Progenitor cell of endocrine pancreas (in vitro differentiated cells): ENCODE measurements around the gene CLCN7. TPM values are rescaled to one million over a fixed set of nuclear protein-coding genes. Genes with fewer than 3 reads are reported as not detected.

ENCODE experiments used
- DNase-seq: peaks from one replicate; pipeline ENCODE4 v3.0.0; 2021; ENCODE audit warnings: low spot score; ENCODE audit not compliant: unreplicated experiment
- H3K27ac Mint-ChIP-seq: 2 replicates; pipeline ENCODE4 v1.8.0; 2021; ENCODE audit warnings: mild to moderate bottlenecking, moderate library complexity, mixed read lengths
- H3K27me3 Mint-ChIP-seq: 2 replicates; pipeline ENCODE4 v1.8.0; 2021; ENCODE audit warnings: mixed read lengths
- H3K36me3 Mint-ChIP-seq: 2 replicates; pipeline ENCODE4 v1.8.0; 2022; ENCODE audit warnings: mixed read lengths; ENCODE audit not compliant: insufficient read depth
- H3K4me1 Mint-ChIP-seq: 2 replicates; pipeline ENCODE4 v1.8.0; 2021; ENCODE audit warnings: low read depth, mixed read lengths
- H3K4me3 Mint-ChIP-seq: 2 replicates; pipeline ENCODE4 v1.8.0; 2021; ENCODE audit warnings: low read depth, mild to moderate bottlenecking, moderate library complexity, mixed read lengths
- H3K9me3 Mint-ChIP-seq: 2 replicates; pipeline ENCODE4 v1.8.0; 2021; ENCODE audit warnings: low read depth, mixed read lengths
- CTCF ChIP-seq: fragments of 200-600 bp; sonication (generic); IDR thresholded peaks from one replicate; pipeline ENCODE4 v1.5.0; 2021; ENCODE audit warnings: antibody characterized with exemption, mild to moderate bottlenecking; ENCODE audit not compliant: unreplicated experiment
- total RNA-seq: library from RNA; stranded (reverse); gene quantifications from 2 replicates; pipeline ENCODE4 v1.2.1, GENCODE V29; 2021

CLCN7 gene
- total RNA-seq, 1 donor from 2014 or later: 89.4 TPM

DNA sequence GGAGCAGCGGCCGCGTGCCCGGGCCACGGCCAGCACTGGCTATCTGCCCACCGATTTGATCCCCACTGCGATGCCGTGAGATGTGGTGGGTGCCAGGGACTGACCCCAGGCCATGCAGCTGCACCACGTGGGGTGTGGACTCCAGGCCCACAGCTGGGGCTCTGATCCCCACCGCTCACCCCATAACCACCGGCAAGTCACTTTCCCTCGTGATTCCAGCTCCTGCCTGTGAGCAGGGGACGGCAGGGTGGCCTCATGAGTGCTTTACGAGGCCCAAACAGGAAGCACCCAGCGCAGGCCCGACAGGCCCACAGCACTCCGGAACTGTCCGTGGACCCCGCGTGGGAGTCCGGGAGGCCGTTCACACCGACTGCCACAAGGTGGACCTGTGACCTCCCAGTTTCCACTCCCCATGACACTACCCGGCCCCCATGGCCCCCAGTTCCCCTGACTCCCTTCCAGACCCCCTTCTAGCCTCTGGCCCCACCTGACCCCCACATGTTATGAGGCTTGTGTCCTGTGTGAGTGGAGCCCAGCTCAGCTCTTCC, 13.3 kb upstream of the CLCN7 start:
- no peak for TF ChIP-seq CTCF
- H3K4me1 Mint-ChIP-seq: peaks cover 8% of the 10 kb centered on the region
- H3K27me3 Mint-ChIP-seq: peaks cover 17% of the 10 kb centered on the region
- H3K9me3 Mint-ChIP-seq: no peaks in the 10 kb centered on the region
- no peak overlapping the region for H3K4me3 Mint-ChIP-seq
- no peak overlapping the region for H3K27ac Mint-ChIP-seq
- no peaks in the 10 kb centered on the region for H3K36me3 Mint-ChIP-seq
- no peak for DNase-seq

GRCh38 chr16:1487395-1488053, 12.7 kb upstream of the CLCN7 start:
- Mint-ChIP-seq H3K4me3 (no peak overlapping the region), H3K27me3 (peaks cover 17% of the 10 kb centered on the region), H3K27ac (no peak overlapping the region), H3K9me3 (no peaks in the 10 kb centered on the region), H3K4me1 (peaks cover 3% of the 10 kb centered on the region), H3K36me3 (no peaks in the 10 kb centered on the region)
- DNase-seq: no peak
- TF ChIP-seq CTCF: no peak

- no peaks in the 10 kb centered on the region for H3K9me3 Mint-ChIP-seq
- H3K27ac Mint-ChIP-seq: no peak overlapping the region
- no peak for TF ChIP-seq CTCF
- no peak overlapping the region for H3K4me3 Mint-ChIP-seq
- H3K36me3 Mint-ChIP-seq: no peaks in the 10 kb centered on the region
- peaks cover 19% of the 10 kb centered on the region for H3K27me3 Mint-ChIP-seq
- DNase-seq: no peak
- no peaks in the 10 kb centered on the region for H3K4me1 Mint-ChIP-seq
These were observed 11.9 kb upstream of the CLCN7 start for GRCh38 chr16:1486551-1487390.

DNA sequence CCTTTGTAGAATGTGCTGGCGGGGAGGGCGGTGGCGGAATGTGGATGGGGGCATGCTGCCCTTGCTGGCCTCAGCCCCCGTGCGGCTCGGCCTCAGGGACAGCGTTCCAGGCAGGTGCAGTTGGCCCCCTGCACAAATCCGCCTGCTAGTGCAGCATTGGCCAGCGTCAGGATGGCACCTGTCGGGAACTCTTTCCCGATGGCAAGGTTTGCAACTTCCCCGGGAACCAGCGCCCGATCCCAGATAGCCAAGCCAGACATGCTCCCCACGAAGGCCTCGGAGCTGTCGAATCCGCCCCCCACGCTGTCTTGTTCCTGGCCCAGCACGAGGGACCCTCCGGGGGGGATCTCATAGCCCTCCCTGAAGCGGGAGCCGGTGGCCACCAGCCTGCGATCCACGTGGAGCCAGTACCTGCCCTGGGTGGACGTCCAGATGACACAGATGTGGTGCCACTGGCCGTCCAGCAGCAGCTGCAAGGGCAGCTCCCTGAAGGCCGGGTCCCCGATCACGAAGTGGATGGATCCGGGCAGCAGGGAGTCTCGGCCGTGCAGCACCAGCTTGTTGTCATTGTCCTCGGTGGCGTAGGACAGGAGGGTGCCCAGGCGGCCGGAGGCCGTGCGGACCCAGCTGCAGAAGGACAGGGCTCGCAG, 11.1 kb upstream of the CLCN7 start:
- no peaks in the 10 kb centered on the region for H3K9me3 Mint-ChIP-seq
- H3K27me3 Mint-ChIP-seq: peaks cover 27% of the 10 kb centered on the region
- no peaks in the 10 kb centered on the region for H3K4me1 Mint-ChIP-seq
- no peak for DNase-seq
- no peak overlapping the region for H3K4me3 Mint-ChIP-seq
- H3K27ac Mint-ChIP-seq: no peak overlapping the region
- no peak for TF ChIP-seq CTCF
- no peaks in the 10 kb centered on the region for H3K36me3 Mint-ChIP-seq
